WTC11 (cell line): Measurements from ENCODE around the gene C13orf46. TPM values are rescaled to one million over a fixed set of nuclear protein-coding genes. Genes with fewer than 3 reads are reported as not detected.

Experiments used
- ATAC-seq: fragments of 200-7000 bp; cut with Tn5 transposase; 2 replicates; pipeline ENCODE4 v1.10.0; 2021; ENCODE audit warnings: mild to moderate bottlenecking, moderate library complexity
- CTCF ChIA-PET: fragments of 300-600 bp; sonication (Branson Sonifier 250); formaldehyde crosslinking; loops from one replicate; lab custom pipeline; 2021; ENCODE audit warnings: antibody characterized with exemption; lab: Charles Lee
- POLR2A ChIA-PET: fragments of 350-600 bp; sonication (Branson Sonifier 250); formaldehyde crosslinking; loops from one replicate; lab custom pipeline; 2021; ENCODE audit warnings: antibody characterized with exemption; lab: Charles Lee
- DNase-seq: peaks from one replicate; pipeline ENCODE4 v3.0.0; 2021; ENCODE audit warnings: low spot score
- H3K27ac Mint-ChIP-seq: 2 replicates; pipeline ENCODE4 v1.8.0; 2021; ENCODE audit warnings: mixed read lengths
- H3K27me3 Mint-ChIP-seq: 2 replicates; pipeline ENCODE4 v1.8.0; 2021; ENCODE audit warnings: low read depth, mild to moderate bottlenecking, moderate library complexity, mixed read lengths
- H3K36me3 Mint-ChIP-seq: 2 replicates; pipeline ENCODE4 v1.8.0; 2021; ENCODE audit warnings: mixed read lengths
- H3K4me1 Mint-ChIP-seq: 2 replicates; pipeline ENCODE4 v1.8.0; 2022; ENCODE audit warnings: mixed read lengths
- H3K4me3 Mint-ChIP-seq: 2 replicates; pipeline ENCODE4 v1.8.0; 2021; ENCODE audit warnings: mild to moderate bottlenecking, moderate library complexity, mixed read lengths
- H3K9me3 Mint-ChIP-seq: 2 replicates; pipeline ENCODE4 v1.8.0; 2021; ENCODE audit warnings: mixed read lengths
- E2F1 ChIP-seq: sonication (generic); formaldehyde crosslinking; IDR thresholded peaks from 2 replicates; pipeline ENCODE4 v1.8.0; 2022; ENCODE audit warnings: mild to moderate bottlenecking, missing genetic modification reagents
- ESRRA ChIP-seq: sonication (generic); formaldehyde crosslinking; IDR thresholded peaks from 2 replicates; pipeline ENCODE4 v1.8.1; 2022; ENCODE audit warnings: mild to moderate bottlenecking, missing genetic modification reagents, borderline replicate concordance
- ETV6 ChIP-seq: sonication (generic); formaldehyde crosslinking; IDR thresholded peaks from 2 replicates; pipeline ENCODE4 v1.8.1; 2022; ENCODE audit warnings: mild to moderate bottlenecking, missing genetic modification reagents
- FOXP1 ChIP-seq: sonication (generic); formaldehyde crosslinking; IDR thresholded peaks from 2 replicates; pipeline ENCODE4 v1.8.0; 2022; ENCODE audit warnings: missing genetic modification reagents, mild to moderate bottlenecking, moderate library complexity, borderline replicate concordance
- GABPB1 ChIP-seq: sonication (generic); formaldehyde crosslinking; IDR thresholded peaks from 2 replicates; pipeline ENCODE4 v1.8.1; 2023; ENCODE audit warnings: mild to moderate bottlenecking, missing genetic modification reagents
- GTF2I ChIP-seq: fragments of 250-450 bp; sonication (Bioruptor Pico); conservative IDR thresholded peaks from 2 replicates; pipeline ENCODE4 v1.4.0; 2021; ENCODE audit warnings: mild to moderate bottlenecking
- HMGA2 ChIP-seq: fragments of 250-450 bp; sonication (Bioruptor Pico); IDR thresholded peaks from 2 replicates; pipeline ENCODE4 v1.4.0; 2021; ENCODE audit warnings: mild to moderate bottlenecking, moderate library complexity
- MXD4 ChIP-seq: fragments of 250-450 bp; sonication (Bioruptor Pico); IDR thresholded peaks from 2 replicates; pipeline ENCODE4 v1.8.0; 2021; ENCODE audit warnings: mild to moderate bottlenecking, moderate library complexity, borderline replicate concordance
- NFYB ChIP-seq: sonication (generic); formaldehyde crosslinking; conservative IDR thresholded peaks from 2 replicates; pipeline ENCODE4 v1.8.0; 2022; ENCODE audit warnings: low read depth, missing genetic modification reagents
- ZMAT4 ChIP-seq: fragments of 250-450 bp; sonication (Bioruptor Pico); IDR thresholded peaks from 2 replicates; pipeline ENCODE4 v1.9.0; 2021; ENCODE audit warnings: mild to moderate bottlenecking
- ZNF121 ChIP-seq: sonication (generic); formaldehyde crosslinking; IDR thresholded peaks from 2 replicates; pipeline ENCODE4 v1.8.0; 2023; ENCODE audit warnings: missing genetic modification reagents
- ZNF396 ChIP-seq: fragments of 250-450 bp; sonication (Bioruptor Pico); IDR thresholded peaks from 2 replicates; pipeline ENCODE4 v1.8.0; 2021; ENCODE audit warnings: mild to moderate bottlenecking, moderate library complexity, borderline replicate concordance
- ZNF416 ChIP-seq: fragments of 250-450 bp; sonication (Bioruptor Pico); IDR thresholded peaks from 2 replicates; pipeline ENCODE4 v1.9.0; 2021; ENCODE audit warnings: mild to moderate bottlenecking, inconsistent platforms
- ZNF423 ChIP-seq: fragments of 250-450 bp; sonication (Bioruptor Pico); IDR thresholded peaks from 2 replicates; pipeline ENCODE4 v2.1.2; 2022; ENCODE audit warnings: mild to moderate bottlenecking, moderate library complexity
- total RNA-seq: library from RNA; stranded (reverse); gene quantifications from 3 replicates; pipeline ENCODE4 v1.2.3, GENCODE V29; 2021
- TF ChIP-seq, protein P1 (sequence below): sonication (generic); formaldehyde crosslinking; IDR thresholded peaks from 2 replicates; pipeline ENCODE4 v1.8.1; 2022; ENCODE audit warnings: low read depth, mild to moderate bottlenecking, moderate library complexity, missing genetic modification reagents, borderline replicate concordance
- TF ChIP-seq, protein P2 (sequence below): fragments of 200-600 bp; IDR thresholded peaks from 2 replicates; pipeline ENCODE4 v1.8.0; 2022; ENCODE audit warnings: antibody characterized with exemption
- TF ChIP-seq, protein P3 (sequence below): fragments of 250-450 bp; sonication (Bioruptor Pico); IDR thresholded peaks from 2 replicates; pipeline ENCODE4 v2.1.2; 2022; ENCODE audit warnings: mild to moderate bottlenecking, moderate library complexity
- TF ChIP-seq, protein P4 (sequence below): sonication (generic); formaldehyde crosslinking; IDR thresholded peaks from 2 replicates; pipeline ENCODE4 v1.8.1; 2022; ENCODE audit warnings: low read depth, missing genetic modification reagents, borderline replicate concordance

The C13orf46 gene
- total RNA-seq, 1 experiment from 2014 or later = 0.50 TPM

DNA sequence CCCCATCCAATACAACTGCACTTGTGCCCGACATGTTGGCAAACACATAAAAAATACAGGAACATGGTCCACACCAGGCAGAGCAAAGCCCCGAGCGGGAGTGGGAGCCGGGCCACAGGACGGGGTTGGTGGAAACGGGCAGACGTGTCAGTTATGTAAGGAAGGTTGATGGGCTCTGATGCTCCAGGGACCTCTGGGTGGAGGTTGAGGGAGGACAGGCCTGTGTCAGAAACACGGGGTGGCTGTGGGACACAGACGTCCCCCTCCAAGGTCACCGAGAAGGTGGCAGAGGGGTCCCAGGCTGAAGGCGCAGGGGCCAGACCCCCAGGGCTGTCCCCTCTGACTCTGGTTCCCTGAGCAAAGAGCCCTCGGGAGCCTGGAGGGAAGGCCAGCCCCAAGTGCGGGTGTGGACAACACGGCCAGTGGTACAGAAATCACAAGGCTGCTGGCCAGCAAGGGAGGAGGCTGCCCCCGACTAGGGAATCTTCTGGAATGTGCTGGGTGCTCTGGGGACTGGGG is 31.4 kb upstream of the C13orf46 start:
- ATAC-seq (no peak), DNase-seq (no peak)
- Mint-ChIP-seq H3K4me3 (no peak overlapping the region), H3K4me1 (no peaks in the 10 kb centered on the region), H3K9me3 (no peaks in the 10 kb centered on the region), H3K27ac (no peak overlapping the region), H3K27me3 (no peaks in the 10 kb centered on the region), H3K36me3 (peaks cover 6% of the 10 kb centered on the region)
- TF ChIP-seq, protein P1, sequence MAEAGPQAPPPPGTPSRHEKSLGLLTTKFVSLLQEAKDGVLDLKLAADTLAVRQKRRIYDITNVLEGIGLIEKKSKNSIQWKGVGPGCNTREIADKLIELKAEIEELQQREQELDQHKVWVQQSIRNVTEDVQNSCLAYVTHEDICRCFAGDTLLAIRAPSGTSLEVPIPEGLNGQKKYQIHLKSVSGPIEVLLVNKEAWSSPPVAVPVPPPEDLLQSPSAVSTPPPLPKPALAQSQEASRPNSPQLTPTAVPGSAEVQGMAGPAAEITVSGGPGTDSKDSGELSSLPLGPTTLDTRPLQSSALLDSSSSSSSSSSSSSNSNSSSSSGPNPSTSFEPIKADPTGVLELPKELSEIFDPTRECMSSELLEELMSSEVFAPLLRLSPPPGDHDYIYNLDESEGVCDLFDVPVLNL (CRISPR knock-in tag) = no peak
- TF ChIP-seq ETV6 = no peak
- TF ChIP-seq HMGA2 (CRISPR knock-in tag) = no peak
- TF ChIP-seq NFYB (CRISPR knock-in tag) = no peak
- TF ChIP-seq, protein P2, sequence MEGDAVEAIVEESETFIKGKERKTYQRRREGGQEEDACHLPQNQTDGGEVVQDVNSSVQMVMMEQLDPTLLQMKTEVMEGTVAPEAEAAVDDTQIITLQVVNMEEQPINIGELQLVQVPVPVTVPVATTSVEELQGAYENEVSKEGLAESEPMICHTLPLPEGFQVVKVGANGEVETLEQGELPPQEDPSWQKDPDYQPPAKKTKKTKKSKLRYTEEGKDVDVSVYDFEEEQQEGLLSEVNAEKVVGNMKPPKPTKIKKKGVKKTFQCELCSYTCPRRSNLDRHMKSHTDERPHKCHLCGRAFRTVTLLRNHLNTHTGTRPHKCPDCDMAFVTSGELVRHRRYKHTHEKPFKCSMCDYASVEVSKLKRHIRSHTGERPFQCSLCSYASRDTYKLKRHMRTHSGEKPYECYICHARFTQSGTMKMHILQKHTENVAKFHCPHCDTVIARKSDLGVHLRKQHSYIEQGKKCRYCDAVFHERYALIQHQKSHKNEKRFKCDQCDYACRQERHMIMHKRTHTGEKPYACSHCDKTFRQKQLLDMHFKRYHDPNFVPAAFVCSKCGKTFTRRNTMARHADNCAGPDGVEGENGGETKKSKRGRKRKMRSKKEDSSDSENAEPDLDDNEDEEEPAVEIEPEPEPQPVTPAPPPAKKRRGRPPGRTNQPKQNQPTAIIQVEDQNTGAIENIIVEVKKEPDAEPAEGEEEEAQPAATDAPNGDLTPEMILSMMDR = no peak
- TF ChIP-seq, protein P3, sequence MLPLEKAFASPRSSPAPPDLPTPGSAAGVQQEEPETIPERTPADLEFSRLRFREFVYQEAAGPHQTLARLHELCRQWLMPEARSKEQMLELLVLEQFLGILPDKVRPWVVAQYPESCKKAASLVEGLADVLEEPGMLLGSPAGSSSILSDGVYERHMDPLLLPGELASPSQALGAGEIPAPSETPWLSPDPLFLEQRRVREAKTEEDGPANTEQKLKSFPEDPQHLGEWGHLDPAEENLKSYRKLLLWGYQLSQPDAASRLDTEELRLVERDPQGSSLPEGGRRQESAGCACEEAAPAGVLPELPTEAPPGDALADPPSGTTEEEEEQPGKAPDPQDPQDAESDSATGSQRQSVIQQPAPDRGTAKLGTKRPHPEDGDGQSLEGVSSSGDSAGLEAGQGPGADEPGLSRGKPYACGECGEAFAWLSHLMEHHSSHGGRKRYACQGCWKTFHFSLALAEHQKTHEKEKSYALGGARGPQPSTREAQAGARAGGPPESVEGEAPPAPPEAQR (CRISPR knock-in tag) = no peak
- TF ChIP-seq ZNF416 (CRISPR knock-in tag) = no peak
- TF ChIP-seq MXD4 (CRISPR knock-in tag) = no peak
- no peak for TF ChIP-seq GABPB1 (CRISPR knock-in tag)
- no peak for TF ChIP-seq ZNF423 (CRISPR knock-in tag)
- no peak for TF ChIP-seq ESRRA (CRISPR knock-in tag)
- no peak for TF ChIP-seq ZNF121 (CRISPR knock-in tag)
- TF ChIP-seq ZNF396 (CRISPR knock-in tag) = no peak
- TF ChIP-seq GTF2I (CRISPR knock-in tag) = no peak
- TF ChIP-seq E2F1 (CRISPR knock-in tag) = no peak
- TF ChIP-seq, protein P4, sequence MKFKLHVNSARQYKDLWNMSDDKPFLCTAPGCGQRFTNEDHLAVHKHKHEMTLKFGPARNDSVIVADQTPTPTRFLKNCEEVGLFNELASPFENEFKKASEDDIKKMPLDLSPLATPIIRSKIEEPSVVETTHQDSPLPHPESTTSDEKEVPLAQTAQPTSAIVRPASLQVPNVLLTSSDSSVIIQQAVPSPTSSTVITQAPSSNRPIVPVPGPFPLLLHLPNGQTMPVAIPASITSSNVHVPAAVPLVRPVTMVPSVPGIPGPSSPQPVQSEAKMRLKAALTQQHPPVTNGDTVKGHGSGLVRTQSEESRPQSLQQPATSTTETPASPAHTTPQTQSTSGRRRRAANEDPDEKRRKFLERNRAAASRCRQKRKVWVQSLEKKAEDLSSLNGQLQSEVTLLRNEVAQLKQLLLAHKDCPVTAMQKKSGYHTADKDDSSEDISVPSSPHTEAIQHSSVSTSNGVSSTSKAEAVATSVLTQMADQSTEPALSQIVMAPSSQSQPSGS (CRISPR knock-in tag) = no peak
- no peak for TF ChIP-seq FOXP1 (CRISPR knock-in tag)
- ChIA-PET CTCF (no interaction called here), POLR2A (no interaction called here)

GRCh38 chr13:114004420-114005205 is 30.7 kb upstream of the C13orf46 start:
- no peak for TF ChIP-seq ZNF416 (CRISPR knock-in tag)
- TF ChIP-seq FOXP1 (CRISPR knock-in tag) = no peak
- TF ChIP-seq ZMAT4 = no peak
- Mint-ChIP-seq H3K36me3 (peaks cover 6% of the 10 kb centered on the region), H3K4me3 (no peak overlapping the region), H3K27me3 (no peaks in the 10 kb centered on the region), H3K4me1 (no peaks in the 10 kb centered on the region), H3K9me3 (no peaks in the 10 kb centered on the region), H3K27ac (peak overlapping the region; percentile 38; the same call in 1 of the 2 replicates)
- ATAC-seq (no peak), DNase-seq (no peak)
- CTCF ChIA-PET = no interaction called here
- POLR2A ChIA-PET = no interaction called here
